ENCODE data around the gene MEGF9.

Gene MEGF9

DNA sequence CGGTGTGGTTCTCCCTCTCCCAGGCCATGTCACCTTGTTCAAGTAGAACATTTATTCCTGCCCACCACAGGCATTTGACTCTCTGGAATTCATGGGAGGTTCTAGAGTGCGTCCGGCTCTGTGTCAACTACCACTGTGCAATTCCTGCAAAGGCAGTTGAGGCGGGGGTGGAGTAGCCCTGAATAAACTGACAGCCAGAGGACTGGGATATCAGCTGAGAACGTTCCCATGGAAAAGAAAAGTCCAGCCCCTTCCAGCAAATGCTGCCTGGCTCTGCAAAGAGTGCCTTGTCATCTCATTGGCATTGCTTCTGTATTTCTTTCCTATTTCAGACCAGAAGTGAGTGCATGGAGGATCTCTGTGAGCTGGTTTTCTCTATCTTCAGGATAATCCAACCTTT lies 18.9 kb upstream of the MEGF9 start:
- WGBS (ENCODE audit: insufficient coverage) = 97% methylated on average over 5 of the region's 5 CpGs
- Histone ChIP-seq H3K27me3 (replicated peaks in 2 of 5; ENCODE audit: control insufficient read depth in 4 of 5, insufficient read depth in 5 of 5, low read length in 4 of 5) (no peaks in the 10 kb centered on the region), H3K27ac (ENCODE audit: insufficient read depth in 1 of 2, low read depth in 1 of 2, low read length in 2 of 2, poor library complexity in 1 of 2, severe bottlenecking in 2 of 2) (no peak overlapping the region), H3K36me3 (ENCODE audit: control insufficient read depth in 4 of 4, insufficient read depth in 4 of 4, low read length in 3 of 4) (no peaks in the 10 kb centered on the region), H3K9me3 (ENCODE audit: control extremely low read depth in 1 of 5, control insufficient read depth in 4 of 5, insufficient read depth in 2 of 5, low read depth in 1 of 5, low read length in 4 of 5) (no peaks in the 10 kb centered on the region), H3K4me1 (ENCODE audit: control extremely low read depth in 1 of 4, control insufficient read depth in 4 of 4, insufficient read depth in 4 of 4, low read length in 3 of 4) (peaks cover 8 to 31% (median 20%) of the 10 kb centered on the region in 4 experiments), H3K4me3 (ENCODE audit: control insufficient read depth in 1 of 7, extremely low read depth in 1 of 7, insufficient read depth in 4 of 7, low read depth in 2 of 7, low read length in 6 of 7) (no peak overlapping the region)
- ChIA-PET POLR2A (no interaction called here), CTCF (no interaction called here)
- DNase-seq = no peak

DNA sequence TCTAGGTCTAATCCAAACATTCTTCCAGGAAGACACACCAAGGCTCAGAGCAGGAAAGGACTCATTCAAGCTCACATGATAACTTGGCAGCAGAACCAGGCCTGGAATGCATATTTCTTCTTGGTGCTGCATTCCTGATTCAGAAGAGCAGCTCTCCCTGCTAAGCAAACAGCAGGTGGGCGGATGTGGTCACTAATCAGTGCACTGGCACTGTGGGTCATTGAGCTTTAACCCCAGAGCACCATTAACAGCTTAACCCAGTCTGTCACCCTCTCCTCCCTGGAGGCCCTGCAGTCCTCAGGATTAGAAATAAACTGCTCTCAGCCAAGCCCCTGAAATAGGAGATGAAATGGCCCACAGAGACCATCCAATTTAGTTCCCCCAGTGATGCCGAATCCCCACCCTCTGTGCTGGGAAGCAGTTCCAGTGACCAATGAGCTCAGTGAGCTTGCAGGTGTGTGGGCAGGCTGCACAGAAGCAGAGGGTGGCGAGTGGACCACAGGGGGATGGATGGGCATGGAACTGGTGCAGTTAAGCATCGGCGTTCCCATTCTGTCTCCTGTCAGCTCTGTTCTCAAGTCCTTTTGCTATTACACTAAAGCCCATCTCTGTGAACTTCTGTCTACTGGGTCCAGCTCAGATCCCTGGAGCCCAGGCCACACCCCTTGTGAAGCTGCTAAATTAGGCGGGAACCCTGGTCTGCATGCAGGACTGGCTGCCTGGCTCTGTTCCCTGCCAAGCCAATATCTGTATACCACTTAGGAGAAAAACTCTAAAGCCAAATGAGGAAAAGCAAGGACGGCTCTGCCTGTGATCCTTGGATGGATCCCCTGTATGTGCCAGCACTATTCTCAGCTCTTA lies 16.6 kb upstream of the MEGF9 start:
- CTCF ChIA-PET = interaction anchor here (1.5 to 1.8 kb wide), 2 partner anchors 14 to 24 kb away, joined by 5 read pairs; no protein-coding TSS in a partner anchor
- no peaks in the 10 kb centered on the region for H3K9me3 ChIP-seq (ENCODE audit: control extremely low read depth in 1 of 5, control insufficient read depth in 4 of 5, insufficient read depth in 2 of 5, low read depth in 1 of 5, low read length in 4 of 5)
- DNase-seq = no peak
- POLR2A ChIA-PET = interaction anchor here (0.6 kb wide), 1 partner anchor 388 kb away, joined by 5 read pairs; no protein-coding TSS in a partner anchor
- peaks cover 8 to 24% (median 19%) of the 10 kb centered on the region in 4 experiments for H3K4me1 ChIP-seq (ENCODE audit: control extremely low read depth in 1 of 4, control insufficient read depth in 4 of 4, insufficient read depth in 4 of 4, low read length in 3 of 4)
- no peak overlapping the region for H3K4me3 ChIP-seq (ENCODE audit: control insufficient read depth in 1 of 7, extremely low read depth in 1 of 7, insufficient read depth in 4 of 7, low read depth in 2 of 7, low read length in 6 of 7)
- H3K27me3 ChIP-seq (replicated peaks in 2 of 5; ENCODE audit: control insufficient read depth in 4 of 5, insufficient read depth in 5 of 5, low read length in 4 of 5) = no peaks in the 10 kb centered on the region
- no peaks in the 10 kb centered on the region for H3K36me3 ChIP-seq (ENCODE audit: control insufficient read depth in 4 of 4, insufficient read depth in 4 of 4, low read length in 3 of 4)
- no peak overlapping the region for H3K27ac ChIP-seq (ENCODE audit: insufficient read depth in 1 of 2, low read depth in 1 of 2, low read length in 2 of 2, poor library complexity in 1 of 2, severe bottlenecking in 2 of 2)
- 98% methylated on average over 6 of the region's 7 CpGs for WGBS (ENCODE audit: insufficient coverage)

DNA sequence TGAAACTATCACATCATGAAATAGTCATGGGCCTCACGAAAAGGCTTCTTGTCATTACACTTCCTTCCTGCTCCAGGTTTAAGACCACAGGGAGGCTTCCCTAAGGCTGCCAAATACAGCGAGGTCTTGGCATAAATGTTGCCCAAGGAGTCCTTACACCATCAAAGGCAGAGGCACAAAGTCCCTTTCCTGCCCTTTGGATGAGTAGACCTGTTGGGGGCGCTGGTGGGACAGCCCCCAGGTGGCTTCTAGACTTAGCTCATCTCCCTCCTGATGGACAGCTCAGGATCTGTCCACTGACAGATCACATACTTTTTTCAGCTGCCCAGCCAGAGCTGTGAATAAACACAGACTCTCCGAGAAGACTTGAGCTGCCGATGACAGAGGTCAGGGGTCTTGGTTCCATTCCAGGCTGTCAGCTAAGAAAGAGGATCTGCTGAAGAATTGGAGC lies 15.5 kb upstream of the MEGF9 start:
- DNase-seq = no peak
- ChIA-PET POLR2A (no interaction called here), CTCF (interaction anchor here (1.5 kb wide), 1 partner anchor 14 kb away, joined by 4 read pairs; no protein-coding TSS in a partner anchor)
- H3K36me3 ChIP-seq (ENCODE audit: control insufficient read depth in 4 of 4, insufficient read depth in 4 of 4, low read length in 3 of 4) = no peaks in the 10 kb centered on the region
- no peak overlapping the region for H3K4me3 ChIP-seq (ENCODE audit: control insufficient read depth in 1 of 7, extremely low read depth in 1 of 7, insufficient read depth in 4 of 7, low read depth in 2 of 7, low read length in 6 of 7)
- no peaks in the 10 kb centered on the region for H3K27me3 ChIP-seq (replicated peaks in 2 of 5; ENCODE audit: control insufficient read depth in 4 of 5, insufficient read depth in 5 of 5, low read length in 4 of 5)
- WGBS (ENCODE audit: insufficient coverage) = 54% methylated on average over 5 of the region's 5 CpGs
- H3K9me3 ChIP-seq (ENCODE audit: control extremely low read depth in 1 of 5, control insufficient read depth in 4 of 5, insufficient read depth in 2 of 5, low read depth in 1 of 5, low read length in 4 of 5) = no peaks in the 10 kb centered on the region
- no peak overlapping the region for H3K27ac ChIP-seq (ENCODE audit: insufficient read depth in 1 of 2, low read depth in 1 of 2, low read length in 2 of 2, poor library complexity in 1 of 2, severe bottlenecking in 2 of 2)
- peaks cover 3 to 13% (median 10%) of the 10 kb centered on the region in 4 experiments for H3K4me1 ChIP-seq (ENCODE audit: control extremely low read depth in 1 of 4, control insufficient read depth in 4 of 4, insufficient read depth in 4 of 4, low read length in 3 of 4)

DNA sequence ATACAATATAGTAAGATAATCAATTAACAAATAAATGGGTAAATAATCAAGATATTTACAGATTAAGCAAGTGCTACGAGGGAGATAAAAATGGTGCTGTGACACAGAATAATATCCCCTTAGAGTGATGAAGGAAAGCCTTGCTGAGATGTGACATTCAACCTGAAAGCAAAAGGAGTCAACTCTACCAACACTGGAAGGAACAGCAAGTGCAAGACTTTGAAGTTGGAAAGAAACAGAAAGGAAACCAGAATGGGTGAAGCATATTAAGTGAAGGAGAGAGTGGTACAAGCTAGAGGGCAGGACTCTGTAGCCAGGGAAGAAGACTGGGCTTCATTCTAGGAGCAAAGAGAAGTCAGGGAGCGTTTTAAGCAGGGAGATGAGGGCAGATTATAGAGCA lies 12.2 kb upstream of the MEGF9 start:
- no peak for DNase-seq
- Histone ChIP-seq H3K4me1 (ENCODE audit: control extremely low read depth in 1 of 4, control insufficient read depth in 4 of 4, insufficient read depth in 4 of 4, low read length in 3 of 4) (peaks cover 0 to 10% (median 5%) of the 10 kb centered on the region in 4 experiments), H3K36me3 (ENCODE audit: control insufficient read depth in 4 of 4, insufficient read depth in 4 of 4, low read length in 3 of 4) (no peaks in the 10 kb centered on the region), H3K27me3 (replicated peaks in 2 of 5; ENCODE audit: control insufficient read depth in 4 of 5, insufficient read depth in 5 of 5, low read length in 4 of 5) (no peaks in the 10 kb centered on the region), H3K4me3 (ENCODE audit: control insufficient read depth in 1 of 7, extremely low read depth in 1 of 7, insufficient read depth in 4 of 7, low read depth in 2 of 7, low read length in 6 of 7) (no peak overlapping the region), H3K9me3 (ENCODE audit: control extremely low read depth in 1 of 5, control insufficient read depth in 4 of 5, insufficient read depth in 2 of 5, low read depth in 1 of 5, low read length in 4 of 5) (no peaks in the 10 kb centered on the region), H3K27ac (ENCODE audit: insufficient read depth in 1 of 2, low read depth in 1 of 2, low read length in 2 of 2, poor library complexity in 1 of 2, severe bottlenecking in 2 of 2) (no peak overlapping the region)
- 100% methylated on average over 2 of the region's 2 CpGs for WGBS (ENCODE audit: insufficient coverage)
- CTCF ChIA-PET = no interaction called here
- POLR2A ChIA-PET = no interaction called here

DNA sequence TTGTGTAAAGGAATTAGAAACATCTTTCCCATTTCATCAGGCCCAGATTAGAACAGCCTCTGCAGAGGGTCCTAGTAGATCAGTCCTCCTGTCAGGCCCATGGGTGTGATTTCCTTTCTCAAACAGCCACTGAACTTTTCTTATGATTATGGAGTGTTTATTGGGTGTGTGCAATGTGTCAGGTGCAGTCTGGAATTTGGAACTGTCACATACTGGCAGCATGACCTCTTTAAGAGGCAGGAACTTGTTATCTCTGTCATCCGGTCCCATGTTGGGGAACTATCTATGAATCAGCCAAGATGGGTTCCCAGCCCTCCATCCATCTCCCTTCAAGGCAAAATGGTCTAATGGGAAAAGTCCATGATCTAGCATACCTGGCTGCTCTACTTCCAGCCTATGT lies 11.6 kb upstream of the MEGF9 start:
- Histone ChIP-seq H3K27me3 (replicated peaks in 2 of 5; ENCODE audit: control insufficient read depth in 4 of 5, insufficient read depth in 5 of 5, low read length in 4 of 5) (no peaks in the 10 kb centered on the region), H3K4me3 (ENCODE audit: control insufficient read depth in 1 of 7, extremely low read depth in 1 of 7, insufficient read depth in 4 of 7, low read depth in 2 of 7, low read length in 6 of 7) (no peak overlapping the region), H3K4me1 (ENCODE audit: control extremely low read depth in 1 of 4, control insufficient read depth in 4 of 4, insufficient read depth in 4 of 4, low read length in 3 of 4) (peaks cover 0 to 10% (median 5%) of the 10 kb centered on the region in 4 experiments), H3K9me3 (ENCODE audit: control extremely low read depth in 1 of 5, control insufficient read depth in 4 of 5, insufficient read depth in 2 of 5, low read depth in 1 of 5, low read length in 4 of 5) (no peaks in the 10 kb centered on the region), H3K27ac (ENCODE audit: insufficient read depth in 1 of 2, low read depth in 1 of 2, low read length in 2 of 2, poor library complexity in 1 of 2, severe bottlenecking in 2 of 2) (no peak overlapping the region), H3K36me3 (ENCODE audit: control insufficient read depth in 4 of 4, insufficient read depth in 4 of 4, low read length in 3 of 4) (no peaks in the 10 kb centered on the region)
- no peak for DNase-seq
- CTCF ChIA-PET = no interaction called here
- WGBS (ENCODE audit: insufficient coverage) = 56% methylated on average over 1 of the region's 1 CpG
- POLR2A ChIA-PET = no interaction called here

DNA sequence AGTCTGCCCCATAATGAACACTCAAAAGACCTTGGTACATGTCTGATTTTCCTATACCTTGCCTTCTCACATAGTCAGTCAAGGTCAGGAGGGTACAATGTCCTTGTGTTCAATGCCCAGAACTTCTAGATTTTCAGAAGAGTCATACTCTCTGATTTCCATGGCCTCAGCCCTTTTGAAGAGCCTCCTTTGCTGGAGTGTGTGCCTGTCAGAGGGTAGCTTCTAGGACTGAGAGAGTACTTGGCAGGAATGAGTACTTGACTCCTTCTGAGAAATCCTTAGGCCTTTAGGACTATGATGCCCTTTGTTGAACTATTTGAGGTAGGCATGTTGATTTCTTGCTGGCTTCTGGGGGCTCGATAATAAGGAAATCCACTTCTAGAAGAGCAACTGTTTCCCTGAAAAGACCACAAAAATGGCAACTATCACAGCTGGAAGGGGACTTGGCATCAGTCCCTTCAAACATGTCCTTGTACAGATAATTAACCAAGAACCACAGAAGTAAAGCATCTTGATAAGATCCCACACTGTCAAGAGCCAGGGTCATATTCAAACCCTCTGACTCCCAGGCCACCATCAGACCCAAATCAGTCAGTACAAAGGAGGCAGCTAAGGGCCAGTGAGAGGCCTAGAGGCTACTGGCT lies 10.6 kb upstream of the MEGF9 start:
- Histone ChIP-seq H3K27ac (ENCODE audit: insufficient read depth in 1 of 2, low read depth in 1 of 2, low read length in 2 of 2, poor library complexity in 1 of 2, severe bottlenecking in 2 of 2) (no peak overlapping the region), H3K9me3 (ENCODE audit: control extremely low read depth in 1 of 5, control insufficient read depth in 4 of 5, insufficient read depth in 2 of 5, low read depth in 1 of 5, low read length in 4 of 5) (no peaks in the 10 kb centered on the region), H3K27me3 (replicated peaks in 2 of 5; ENCODE audit: control insufficient read depth in 4 of 5, insufficient read depth in 5 of 5, low read length in 4 of 5) (no peaks in the 10 kb centered on the region), H3K4me3 (ENCODE audit: control insufficient read depth in 1 of 7, extremely low read depth in 1 of 7, insufficient read depth in 4 of 7, low read depth in 2 of 7, low read length in 6 of 7) (no peak overlapping the region), H3K4me1 (ENCODE audit: control extremely low read depth in 1 of 4, control insufficient read depth in 4 of 4, insufficient read depth in 4 of 4, low read length in 3 of 4) (peaks cover 0 to 8% (median 5%) of the 10 kb centered on the region in 4 experiments), H3K36me3 (ENCODE audit: control insufficient read depth in 4 of 4, insufficient read depth in 4 of 4, low read length in 3 of 4) (no peaks in the 10 kb centered on the region)
- CTCF ChIA-PET = interaction anchor here (0.7 to 1.5 kb wide), 2 partner anchors 10 to 13 kb away, joined by 3 to 4 read pairs; partner anchors contain the start of gene MEGF9
- peak in 2 of 3 donors; percentile 65 to 78 for DNase-seq
- 10% methylated on average over 1 of the region's 1 CpG for WGBS (ENCODE audit: insufficient coverage)
- POLR2A ChIA-PET = no interaction called here

DNA sequence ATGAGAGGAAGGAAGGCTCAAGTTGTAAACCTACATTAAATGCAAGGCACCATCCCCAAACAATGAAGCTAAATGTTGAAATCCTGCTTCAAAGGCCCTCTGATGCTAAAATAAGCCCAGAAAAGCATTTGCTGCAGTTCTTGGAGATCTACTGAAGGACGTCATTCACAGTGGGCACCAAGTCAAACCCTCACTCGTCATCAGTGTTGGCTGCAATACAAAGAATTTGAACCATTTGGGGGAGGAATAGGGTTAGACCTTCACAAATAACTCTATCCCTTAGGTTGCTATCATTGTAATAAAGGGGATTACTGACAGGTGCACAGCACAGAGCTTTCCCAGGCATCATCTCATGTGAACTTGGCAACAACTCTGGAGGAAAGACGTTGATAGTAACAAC lies 9.3 kb upstream of the MEGF9 start:
- ChIA-PET POLR2A (no interaction called here), CTCF (interaction anchor here (1.5 kb wide), 1 partner anchor 11 kb away, joined by 4 read pairs; no protein-coding TSS in a partner anchor)
- H3K4me1 ChIP-seq (ENCODE audit: control extremely low read depth in 1 of 4, control insufficient read depth in 4 of 4, insufficient read depth in 4 of 4, low read length in 3 of 4) = peaks cover 0 to 2% (median 0%) of the 10 kb centered on the region in 4 experiments
- no peaks in the 10 kb centered on the region for H3K36me3 ChIP-seq (ENCODE audit: control insufficient read depth in 4 of 4, insufficient read depth in 4 of 4, low read length in 3 of 4)
- 100% methylated on average over 1 of the region's 3 CpGs for WGBS (ENCODE audit: insufficient coverage)
- no peak overlapping the region for H3K27ac ChIP-seq (ENCODE audit: insufficient read depth in 1 of 2, low read depth in 1 of 2, low read length in 2 of 2, poor library complexity in 1 of 2, severe bottlenecking in 2 of 2)
- no peaks in the 10 kb centered on the region for H3K27me3 ChIP-seq (replicated peaks in 2 of 5; ENCODE audit: control insufficient read depth in 4 of 5, insufficient read depth in 5 of 5, low read length in 4 of 5)
- H3K9me3 ChIP-seq (ENCODE audit: control extremely low read depth in 1 of 5, control insufficient read depth in 4 of 5, insufficient read depth in 2 of 5, low read depth in 1 of 5, low read length in 4 of 5) = no peaks in the 10 kb centered on the region
- DNase-seq = no peak
- H3K4me3 ChIP-seq (ENCODE audit: control insufficient read depth in 1 of 7, extremely low read depth in 1 of 7, insufficient read depth in 4 of 7, low read depth in 2 of 7, low read length in 6 of 7) = no peak overlapping the region

Data from common myeloid progenitor, CD34-positive (primary cell).